ENCODE results near the gene LRRC37A.
"Not testable (repeated sequence)": the region's sequence is repeated elsewhere in the genome, so short reads cannot be mapped to it uniquely, and the experiment has no call there.

GRCh38 chr17:46348345-46348744, 53.4 kb downstream of the LRRC37A start:
- TF ChIP-seq, protein P1, sequence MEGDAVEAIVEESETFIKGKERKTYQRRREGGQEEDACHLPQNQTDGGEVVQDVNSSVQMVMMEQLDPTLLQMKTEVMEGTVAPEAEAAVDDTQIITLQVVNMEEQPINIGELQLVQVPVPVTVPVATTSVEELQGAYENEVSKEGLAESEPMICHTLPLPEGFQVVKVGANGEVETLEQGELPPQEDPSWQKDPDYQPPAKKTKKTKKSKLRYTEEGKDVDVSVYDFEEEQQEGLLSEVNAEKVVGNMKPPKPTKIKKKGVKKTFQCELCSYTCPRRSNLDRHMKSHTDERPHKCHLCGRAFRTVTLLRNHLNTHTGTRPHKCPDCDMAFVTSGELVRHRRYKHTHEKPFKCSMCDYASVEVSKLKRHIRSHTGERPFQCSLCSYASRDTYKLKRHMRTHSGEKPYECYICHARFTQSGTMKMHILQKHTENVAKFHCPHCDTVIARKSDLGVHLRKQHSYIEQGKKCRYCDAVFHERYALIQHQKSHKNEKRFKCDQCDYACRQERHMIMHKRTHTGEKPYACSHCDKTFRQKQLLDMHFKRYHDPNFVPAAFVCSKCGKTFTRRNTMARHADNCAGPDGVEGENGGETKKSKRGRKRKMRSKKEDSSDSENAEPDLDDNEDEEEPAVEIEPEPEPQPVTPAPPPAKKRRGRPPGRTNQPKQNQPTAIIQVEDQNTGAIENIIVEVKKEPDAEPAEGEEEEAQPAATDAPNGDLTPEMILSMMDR (conservative IDR thresholded peaks at IDR 0.05), result not testable (repeated sequence)
- TF ChIP-seq EZH2 (IDR thresholded peaks at IDR 0.05; ENCODE audit: low read depth), result not testable (repeated sequence)
